Small intestine (tissue), 7 donors: ENCODE data around the gene DNMT1. TPM values are rescaled to one million over a fixed set of nuclear protein-coding genes. Genes with fewer than 3 reads are reported as not detected.

ENCODE experiments used
- DNase-seq, 2 donors: peaks; one replicate each; pipeline versions ENCODE4 v3.0.0 to v3.0.0-alpha.2; 2013
- FAIRE-seq: peaks from 2 replicates; lab custom pipeline; 2012; peaks lifted over from hg19 to GRCh38; lab: Jason Lieb, UNC
- H3K27ac ChIP-seq, 3 donors: one replicate each; pipeline ENCODE4 v1.5.1; 2013; ENCODE audit warnings: low read length in 2 of 3, mild to moderate bottlenecking in 2 of 3, control low read depth in 1 of 3, inconsistent platforms in 1 of 3, low read depth in 1 of 3, moderate library complexity in 1 of 3
- H3K27me3 ChIP-seq, 3 donors: one replicate each; pipeline ENCODE4 v1.6.1; 2013; ENCODE audit warnings: low read length in 3 of 3, inconsistent platforms in 1 of 3; ENCODE audit not compliant: control insufficient read depth in 3 of 3, insufficient read depth in 3 of 3
- H3K36me3 ChIP-seq, 3 donors: one replicate each; pipeline ENCODE4 v1.6.1; 2013; ENCODE audit warnings: low read length in 3 of 3, inconsistent platforms in 1 of 3, low read depth in 1 of 3, mild to moderate bottlenecking in 1 of 3, moderate library complexity in 1 of 3; ENCODE audit not compliant: control insufficient read depth in 3 of 3, insufficient read depth in 2 of 3
- H3K4me1 ChIP-seq, 3 donors: one replicate each; pipeline ENCODE4 v1.6.1; 2013; ENCODE audit warnings: low read length in 2 of 3, inconsistent platforms in 1 of 3, low read depth in 1 of 3, mild to moderate bottlenecking in 1 of 3, moderate library complexity in 1 of 3; ENCODE audit not compliant: control insufficient read depth in 3 of 3, insufficient read depth in 2 of 3
- H3K4me3 ChIP-seq, 3 donors: one replicate each; pipeline ENCODE4 v1.5.1; 2013; ENCODE audit warnings: low read length in 3 of 3, control low read depth in 1 of 3, inconsistent platforms in 1 of 3, low read depth in 1 of 3, mild to moderate bottlenecking in 1 of 3, moderate library complexity in 1 of 3
- H3K9me3 ChIP-seq, 2 donors: one replicate each; pipeline ENCODE4 v1.6.1; 2013; ENCODE audit warnings: low read depth in 1 of 2, low read length in 1 of 2; ENCODE audit not compliant: control insufficient read depth in 2 of 2, insufficient read depth in 1 of 2
- WGBS, 3 donors: extraction: QIAGEN DNeasy Blood & Tissue Kit; methylation state at CpG; one replicate each; pipeline ENCODE4 v1.1.7; 2013; 5-methylcytosine and 5-hydroxymethylcytosine counted together
- polyA plus RNA-seq, 4 donors: library from polyadenylated mRNA; stranded (reverse) in 3 of 4; unstranded in 1 of 4; fragments of 200-250 nt in 3 of 4; fragments of 120-200 nt in 1 of 4; gene quantifications; one replicate each; pipeline versions ENCODE4 v1.2.1 to v1.2.3, GENCODE V29; 2013
- donor health status: healthy with polysubstance abuse.
- donor health status: control.
- donor health status: control.
- donor health status: Bipolar disorder and iron deficiency.
- donor health status: healthy.

The DNMT1 gene
- polyA plus RNA-seq, 4 donors: 10.0 to 44.8 (median 22.9) TPM

DNA sequence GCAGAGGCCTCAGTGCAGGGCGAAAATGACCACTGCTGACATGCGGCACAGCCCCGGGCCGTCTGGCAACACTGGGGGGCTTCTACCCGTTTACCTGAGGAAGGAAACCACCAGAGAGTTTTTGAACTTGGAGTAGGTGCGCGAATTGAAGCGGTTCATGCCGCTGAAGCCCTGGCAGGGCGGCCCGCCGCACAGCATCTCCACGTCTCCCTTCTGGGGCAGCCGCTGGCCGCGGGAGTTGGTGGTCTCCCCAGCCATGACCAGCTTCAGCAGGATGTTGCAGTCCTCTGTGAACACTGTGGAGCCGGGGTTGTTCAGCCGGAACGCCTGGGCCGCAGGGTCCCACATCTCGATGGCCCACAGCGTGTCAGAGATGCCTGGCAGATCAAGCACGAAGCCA, 54.8 kb downstream of the DNMT1 start:
- FAIRE-seq (no peak), DNase-seq (no peak)
- 96 to 98% (median 98%) methylated on average over 22 to 23 of the region's 23 CpGs for WGBS, 3 donors

DNA sequence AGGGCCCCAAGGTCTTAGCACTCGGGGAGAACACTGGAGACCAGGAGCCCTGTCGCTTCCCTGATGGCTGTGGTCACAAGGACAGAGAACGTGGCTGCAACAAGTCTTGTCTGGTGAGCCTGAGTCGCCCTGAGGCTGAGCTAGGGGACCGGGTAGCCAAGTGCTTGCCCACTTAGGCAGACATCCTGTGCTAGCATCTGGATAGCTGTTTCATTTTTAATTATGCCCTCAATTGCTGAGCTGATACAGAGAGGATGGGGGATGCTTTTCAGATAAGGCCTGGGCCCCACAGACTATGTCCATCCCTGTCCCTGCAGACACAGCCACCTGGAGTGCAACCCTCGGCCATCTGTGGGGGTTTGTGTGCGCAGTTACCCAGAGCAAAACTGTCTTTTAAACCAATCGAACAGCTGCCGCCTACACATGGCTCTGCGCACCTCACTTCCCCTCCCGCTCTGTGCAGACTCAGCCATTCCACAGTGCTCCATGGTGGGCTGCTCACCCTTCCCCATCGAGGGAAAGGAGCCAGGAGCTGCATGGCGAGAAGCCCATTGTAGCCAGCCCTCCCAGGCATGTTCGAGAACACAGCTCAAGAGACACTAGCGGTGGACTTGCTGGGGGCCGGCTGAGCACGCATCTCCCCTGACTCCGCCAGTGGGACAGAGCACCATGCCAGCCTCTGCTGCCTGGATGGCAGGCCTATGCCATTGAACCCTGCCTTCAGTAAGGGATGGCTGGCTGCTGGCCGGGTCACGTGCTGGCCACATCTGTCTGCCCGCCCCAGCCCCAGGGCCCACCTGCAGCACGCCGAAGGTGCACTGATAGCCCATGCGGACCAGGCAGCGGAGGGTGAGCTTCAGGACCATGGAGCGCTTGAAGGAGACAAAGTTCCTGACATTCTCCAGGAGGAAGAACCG, 55.6 kb downstream of the DNMT1 start:
- peaks cover 12 to 90% (median 13%) of the 10 kb centered on the region in 3 donors for H3K36me3 ChIP-seq
- 93 to 94% (median 94%) methylated on average over 27 of the region's 27 CpGs for WGBS, 3 donors
- FAIRE-seq: no peak

More for the DNA sequence above, 54.8 kb downstream of the DNMT1 start:
- H3K9me3 ChIP-seq: no peaks in the 10 kb centered on the region
- no peaks in the 10 kb centered on the region for H3K27me3 ChIP-seq
- H3K4me3 ChIP-seq: no peak overlapping the region
- no peaks in the 10 kb centered on the region for H3K4me1 ChIP-seq
- H3K27ac ChIP-seq: no peak overlapping the region
- peaks cover 11 to 91% (median 13%) of the 10 kb centered on the region in 3 donors for H3K36me3 ChIP-seq

DNA sequence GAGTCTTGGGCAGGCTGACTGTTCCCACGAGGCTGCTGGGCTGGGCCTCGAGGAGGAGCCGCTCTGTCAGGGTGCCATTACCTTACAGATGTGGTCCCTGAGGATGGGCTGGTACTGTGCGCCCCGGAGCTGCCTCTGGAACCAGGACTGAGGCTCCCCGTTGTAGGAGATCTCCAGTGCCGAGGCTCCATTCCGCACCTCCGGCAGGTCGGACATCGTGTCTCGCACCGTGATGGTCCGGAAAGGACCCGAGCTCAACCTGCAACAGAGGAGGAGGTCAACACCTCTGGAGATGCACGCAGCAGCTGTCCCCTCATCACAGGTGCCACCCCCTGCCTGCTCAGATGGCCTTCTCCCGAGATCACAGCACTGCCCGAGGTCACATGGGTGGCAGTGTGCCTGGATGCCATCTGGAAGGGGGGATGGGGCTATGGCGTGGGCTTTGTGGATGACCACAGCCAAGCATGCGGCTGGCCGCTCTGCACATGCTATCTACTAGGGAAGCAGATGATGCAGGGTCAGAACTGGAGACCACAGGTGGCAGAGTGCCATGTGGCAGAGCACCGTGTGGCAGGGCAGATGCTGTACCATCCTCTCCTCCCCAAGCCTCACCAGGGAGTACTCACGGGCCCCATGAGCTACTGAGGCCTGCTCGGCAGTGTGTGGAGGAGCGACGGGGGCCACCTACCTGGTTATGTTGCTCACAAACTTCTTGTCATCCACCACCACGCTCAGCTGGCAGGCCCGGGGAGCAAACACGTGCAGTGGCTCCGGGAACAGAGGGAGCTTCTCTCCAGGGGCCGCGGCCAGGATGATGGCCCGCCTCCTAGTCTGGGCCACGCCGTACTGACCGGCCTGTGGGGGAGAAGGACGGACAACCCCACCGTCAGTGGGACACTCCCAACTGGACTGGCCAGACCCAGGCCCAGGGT, 56.7 kb downstream of the DNMT1 start:
- Histone ChIP-seq H3K36me3 (peaks cover 13 to 91% (median 15%) of the 10 kb centered on the region in 3 donors), H3K9me3 (no peaks in the 10 kb centered on the region), H3K4me3 (no peak overlapping the region), H3K27ac (no peak overlapping the region), H3K4me1 (no peaks in the 10 kb centered on the region), H3K27me3 (no peaks in the 10 kb centered on the region)
- WGBS, 3 donors: 92 to 93% (median 92%) methylated on average over 38 of the region's 38 CpGs
- no peak for DNase-seq
- FAIRE-seq: no peak

More for the DNA sequence above, 55.6 kb downstream of the DNMT1 start:
- no peak for DNase-seq
- no peak overlapping the region for H3K27ac ChIP-seq
- H3K4me1 ChIP-seq: no peaks in the 10 kb centered on the region
- H3K4me3 ChIP-seq: no peak overlapping the region
- H3K9me3 ChIP-seq: no peaks in the 10 kb centered on the region
- H3K27me3 ChIP-seq: no peaks in the 10 kb centered on the region

DNA sequence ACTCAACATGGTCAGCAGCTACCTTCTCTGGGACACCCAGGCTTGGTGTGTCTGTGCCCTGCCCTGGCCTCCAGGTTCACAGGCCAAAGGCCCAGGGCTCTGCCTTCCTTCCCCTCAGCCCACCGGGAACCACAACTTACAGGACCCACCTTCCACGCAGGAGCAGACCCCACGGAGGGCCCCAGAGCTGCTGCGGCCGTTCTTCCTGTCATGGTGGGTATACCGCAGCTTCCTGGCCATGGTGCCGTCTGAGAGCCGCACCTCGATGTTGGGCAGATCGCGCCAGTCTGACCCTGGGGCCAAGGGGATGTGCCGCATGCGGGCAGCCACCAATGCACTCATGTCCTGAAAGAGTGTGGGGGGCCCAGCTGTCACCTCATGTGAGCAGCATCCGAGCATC, 57.8 kb downstream of the DNMT1 start:
- DNase-seq (no peak), FAIRE-seq (no peak)
- Histone ChIP-seq H3K36me3 (peaks cover 13 to 88% (median 16%) of the 10 kb centered on the region in 3 donors), H3K9me3 (no peaks in the 10 kb centered on the region), H3K27ac (no peak overlapping the region), H3K4me3 (no peak overlapping the region), H3K4me1 (no peaks in the 10 kb centered on the region), H3K27me3 (no peaks in the 10 kb centered on the region)
- 95 to 98% (median 97%) methylated on average over 14 of the region's 14 CpGs for WGBS, 3 donors

DNA sequence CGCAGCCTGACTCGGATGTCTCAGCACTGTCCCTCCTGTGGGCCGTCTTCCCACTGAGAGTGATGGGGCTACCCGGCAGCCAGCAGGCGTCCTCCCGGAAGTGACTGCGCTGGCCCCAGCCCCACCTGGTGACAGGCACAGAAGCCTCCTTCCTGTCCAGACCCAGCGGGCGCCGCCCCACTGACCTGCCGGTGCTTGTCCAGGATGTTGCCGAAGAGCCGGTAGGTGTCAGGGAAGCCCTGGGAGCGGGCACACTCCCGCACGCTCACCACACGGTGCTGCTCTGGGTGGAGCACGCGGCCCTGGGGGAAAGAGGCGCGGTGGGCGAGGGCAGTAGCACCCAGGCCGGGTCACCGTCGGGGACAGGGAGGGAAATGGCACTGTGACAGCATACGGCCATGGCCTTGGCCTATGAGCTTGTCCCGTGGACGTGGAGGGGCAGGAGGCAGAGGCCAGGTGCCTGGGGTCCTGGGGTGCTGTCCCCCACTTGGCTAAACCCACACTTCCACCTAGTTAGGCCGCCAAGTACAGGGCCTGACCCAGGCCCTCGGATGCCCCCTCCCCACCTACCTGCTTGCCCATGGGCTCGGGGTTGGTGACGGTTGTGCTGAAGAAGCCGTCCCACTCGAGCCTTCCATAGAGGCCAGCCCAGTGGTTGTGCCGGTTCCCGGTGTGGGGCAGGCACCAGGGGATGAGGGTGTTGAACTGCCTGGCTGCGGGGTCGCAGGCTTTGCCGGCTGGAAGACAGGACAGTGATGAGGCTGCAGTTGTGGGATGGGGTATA, 59.0 kb downstream of the DNMT1 start:
- 94 to 95% (median 94%) methylated on average over 38 to 39 of the region's 39 CpGs for WGBS, 3 donors
- FAIRE-seq: no peak
- H3K9me3 ChIP-seq: no peaks in the 10 kb centered on the region

DNA sequence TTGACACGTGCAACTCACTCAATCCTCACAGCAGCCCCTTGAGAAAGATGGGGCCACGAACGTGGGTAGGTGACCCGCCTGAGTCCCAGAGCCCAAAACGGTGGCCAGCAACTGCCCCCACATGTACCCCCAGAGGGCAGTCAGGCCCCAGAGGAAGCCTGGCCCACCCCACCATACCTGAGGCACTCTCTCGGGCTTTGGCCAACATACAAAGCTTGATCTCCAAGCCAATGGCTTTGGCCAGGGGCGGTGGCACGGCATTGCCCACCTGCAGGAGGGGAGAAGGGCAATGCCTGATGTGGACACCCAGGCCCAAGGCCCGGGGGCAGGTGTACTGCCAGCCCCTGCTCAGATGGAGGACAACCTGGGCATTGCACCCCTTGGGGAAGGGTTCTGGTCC, 60.7 kb downstream of the DNMT1 start:
- FAIRE-seq (no peak), DNase-seq (no peak)
- Histone ChIP-seq H3K36me3 (peaks cover 13 to 82% (median 16%) of the 10 kb centered on the region in 3 donors), H3K27ac (no peak overlapping the region), H3K27me3 (no peaks in the 10 kb centered on the region), H3K4me3 (no peak overlapping the region), H3K9me3 (no peaks in the 10 kb centered on the region), H3K4me1 (no peaks in the 10 kb centered on the region)
- 93 to 100% (median 97%) methylated on average over 7 to 9 of the region's 9 CpGs for WGBS, 3 donors

More for the DNA sequence above, 59.0 kb downstream of the DNMT1 start:
- DNase-seq: no peak
- no peak overlapping the region for H3K4me3 ChIP-seq
- peaks cover 13 to 87% (median 13%) of the 10 kb centered on the region in 3 donors for H3K36me3 ChIP-seq
- no peaks in the 10 kb centered on the region for H3K27me3 ChIP-seq
- no peaks in the 10 kb centered on the region for H3K4me1 ChIP-seq
- H3K27ac ChIP-seq: no peak overlapping the region

DNA sequence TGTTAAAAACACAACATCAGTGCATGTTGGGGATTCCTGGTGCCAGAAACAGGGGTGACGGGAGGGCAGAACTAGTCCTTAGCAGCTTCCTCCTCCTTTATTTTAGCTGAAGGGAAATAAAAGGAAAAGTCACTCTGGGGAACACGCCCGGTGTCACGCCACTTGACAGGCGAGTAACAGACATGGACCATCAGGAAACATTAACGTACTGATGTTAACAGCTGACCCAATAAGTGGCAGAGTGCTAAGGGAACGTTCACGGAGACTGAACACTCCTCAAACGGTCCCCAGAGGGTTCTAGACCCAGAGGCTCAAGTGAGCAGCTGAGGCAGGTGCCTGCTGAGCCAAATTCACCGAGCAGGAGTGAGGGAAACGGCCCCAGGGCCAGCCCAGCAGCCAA, 61.2 kb downstream of the DNMT1 start:
- Histone ChIP-seq H3K36me3 (peaks cover 9 to 79% (median 16%) of the 10 kb centered on the region in 3 donors), H3K27me3 (no peaks in the 10 kb centered on the region), H3K4me3 (no peak overlapping the region), H3K4me1 (no peaks in the 10 kb centered on the region), H3K27ac (no peak overlapping the region), H3K9me3 (no peaks in the 10 kb centered on the region)
- FAIRE-seq (no peak), DNase-seq (no peak)
- WGBS, 3 donors: 85 to 92% (median 91%) methylated on average over 11 of the region's 11 CpGs
